ENCODE measurements around the gene OR13G1.
"Not testable (repeated sequence)": the region's sequence is repeated elsewhere in the genome, so short reads cannot be mapped to it uniquely, and the experiment has no call there.

Gene OR13G1, protein sequence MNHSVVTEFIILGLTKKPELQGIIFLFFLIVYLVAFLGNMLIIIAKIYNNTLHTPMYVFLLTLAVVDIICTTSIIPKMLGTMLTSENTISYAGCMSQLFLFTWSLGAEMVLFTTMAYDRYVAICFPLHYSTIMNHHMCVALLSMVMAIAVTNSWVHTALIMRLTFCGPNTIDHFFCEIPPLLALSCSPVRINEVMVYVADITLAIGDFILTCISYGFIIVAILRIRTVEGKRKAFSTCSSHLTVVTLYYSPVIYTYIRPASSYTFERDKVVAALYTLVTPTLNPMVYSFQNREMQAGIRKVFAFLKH

DNA sequence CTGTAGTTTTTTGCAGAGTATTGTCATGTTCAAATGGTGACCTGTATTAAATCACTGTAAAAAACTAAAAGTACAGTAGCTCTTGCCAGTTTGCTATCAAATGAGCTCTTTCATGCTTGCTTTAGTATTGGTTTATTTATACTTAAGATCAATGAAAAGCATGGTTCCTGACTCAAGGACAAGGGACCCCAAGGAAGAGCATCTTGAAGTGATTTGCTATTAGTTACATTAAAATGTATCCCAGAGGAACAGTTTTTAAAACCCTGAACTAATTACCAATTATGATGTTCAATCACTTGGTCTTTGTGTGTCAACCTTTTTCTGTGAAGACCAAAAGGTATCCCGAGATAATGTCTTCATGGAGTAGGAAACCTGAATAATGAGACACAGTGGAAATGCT is at the start of gene OR13G1:
TSS of gene OR13G1 (minus strand) at position 101 of the 400 bp plus-strand sequence. CDS start 6,698 bp downstream, outside the sequence.
- no peak within 1 kb of the TSS for H3K4me3 Mint-ChIP-seq
- H3K27ac Mint-ChIP-seq = no peak within 1 kb of the TSS
- H3K4me1 Mint-ChIP-seq = no peaks in the 10 kb centered on the region
- H3K9me3 Mint-ChIP-seq = no peaks in the 10 kb centered on the region
- H3K27me3 Mint-ChIP-seq (ENCODE audit: low read depth) = no peaks in the 10 kb centered on the region
- TF ChIP-seq, protein P1, sequence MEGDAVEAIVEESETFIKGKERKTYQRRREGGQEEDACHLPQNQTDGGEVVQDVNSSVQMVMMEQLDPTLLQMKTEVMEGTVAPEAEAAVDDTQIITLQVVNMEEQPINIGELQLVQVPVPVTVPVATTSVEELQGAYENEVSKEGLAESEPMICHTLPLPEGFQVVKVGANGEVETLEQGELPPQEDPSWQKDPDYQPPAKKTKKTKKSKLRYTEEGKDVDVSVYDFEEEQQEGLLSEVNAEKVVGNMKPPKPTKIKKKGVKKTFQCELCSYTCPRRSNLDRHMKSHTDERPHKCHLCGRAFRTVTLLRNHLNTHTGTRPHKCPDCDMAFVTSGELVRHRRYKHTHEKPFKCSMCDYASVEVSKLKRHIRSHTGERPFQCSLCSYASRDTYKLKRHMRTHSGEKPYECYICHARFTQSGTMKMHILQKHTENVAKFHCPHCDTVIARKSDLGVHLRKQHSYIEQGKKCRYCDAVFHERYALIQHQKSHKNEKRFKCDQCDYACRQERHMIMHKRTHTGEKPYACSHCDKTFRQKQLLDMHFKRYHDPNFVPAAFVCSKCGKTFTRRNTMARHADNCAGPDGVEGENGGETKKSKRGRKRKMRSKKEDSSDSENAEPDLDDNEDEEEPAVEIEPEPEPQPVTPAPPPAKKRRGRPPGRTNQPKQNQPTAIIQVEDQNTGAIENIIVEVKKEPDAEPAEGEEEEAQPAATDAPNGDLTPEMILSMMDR (IDR thresholded peaks at IDR 0.05; ENCODE audit: unreplicated experiment in 3 of 3) = no peak
- H3K36me3 Mint-ChIP-seq (ENCODE audit: low read depth) = no peaks in the 10 kb centered on the region

DNA sequence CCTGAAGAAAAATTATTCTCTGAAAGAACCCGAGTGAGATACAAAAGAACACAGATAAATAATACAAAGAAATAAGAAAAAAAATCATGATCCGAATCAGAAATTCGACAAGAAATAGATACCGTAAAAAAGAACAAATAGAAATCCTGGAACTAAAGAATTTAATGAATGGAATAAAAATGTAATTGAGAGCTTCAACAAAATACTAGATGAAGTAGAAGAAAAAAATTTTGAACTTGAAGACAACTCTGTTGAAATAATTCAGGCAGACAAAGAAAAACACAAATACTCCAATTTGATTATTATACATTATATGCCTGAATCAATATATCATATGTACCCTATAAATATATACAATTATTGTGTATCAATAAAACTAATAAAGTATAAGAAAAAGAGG is 41.7 kb upstream of the OR13G1 start:
- H3K36me3 Mint-ChIP-seq (ENCODE audit: low read depth) = no peaks in the 10 kb centered on the region

DNA sequence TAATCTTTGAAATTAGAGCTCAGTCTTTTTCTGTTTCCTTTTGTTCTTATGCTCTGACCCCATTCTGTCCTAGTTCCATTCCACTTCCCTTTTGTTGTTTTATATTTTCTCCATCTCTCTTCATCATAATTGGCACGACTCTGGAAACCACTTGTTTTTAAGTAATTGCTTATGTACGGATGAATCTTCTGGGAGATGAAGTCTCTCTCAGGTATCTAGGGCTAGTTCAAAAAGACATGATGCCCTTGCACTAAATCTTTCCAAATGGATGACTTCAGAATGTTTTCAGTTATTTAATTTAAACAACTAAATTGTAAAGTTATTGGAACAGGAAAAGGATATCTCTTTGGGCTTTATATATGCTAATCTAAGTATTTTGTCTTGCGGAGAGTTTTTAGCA is 37.0 kb upstream of the OR13G1 start, which contains the start of gene OR6F1:
TSS of gene OR6F1 (minus strand) at position 101 of the 400 bp plus-strand sequence. CDS start 3,891 bp downstream, outside the sequence.
- peaks cover 13% of the 10 kb centered on the region for H3K9me3 Mint-ChIP-seq
- H3K36me3 Mint-ChIP-seq (ENCODE audit: low read depth) = no peaks in the 10 kb centered on the region
- H3K27ac Mint-ChIP-seq = no peak within 1 kb of the TSS
- H3K27me3 Mint-ChIP-seq (ENCODE audit: low read depth) = no peaks in the 10 kb centered on the region
- TF ChIP-seq, protein P1 (IDR thresholded peaks at IDR 0.05; ENCODE audit: unreplicated experiment in 3 of 3) = no peak
- H3K4me1 Mint-ChIP-seq = no peaks in the 10 kb centered on the region
- no peak within 1 kb of the TSS for H3K4me3 Mint-ChIP-seq

More for the DNA sequence above, 41.7 kb upstream of the OR13G1 start:
- H3K27me3 Mint-ChIP-seq (ENCODE audit: low read depth) = no peaks in the 10 kb centered on the region
- no peak overlapping the region for H3K27ac Mint-ChIP-seq
- TF ChIP-seq, protein P1 (IDR thresholded peaks at IDR 0.05; ENCODE audit: unreplicated experiment in 3 of 3) = no peak
- no peaks in the 10 kb centered on the region for H3K4me1 Mint-ChIP-seq
- H3K4me3 Mint-ChIP-seq = no peak overlapping the region
- peaks cover 25% of the 10 kb centered on the region for H3K9me3 Mint-ChIP-seq

DNA sequence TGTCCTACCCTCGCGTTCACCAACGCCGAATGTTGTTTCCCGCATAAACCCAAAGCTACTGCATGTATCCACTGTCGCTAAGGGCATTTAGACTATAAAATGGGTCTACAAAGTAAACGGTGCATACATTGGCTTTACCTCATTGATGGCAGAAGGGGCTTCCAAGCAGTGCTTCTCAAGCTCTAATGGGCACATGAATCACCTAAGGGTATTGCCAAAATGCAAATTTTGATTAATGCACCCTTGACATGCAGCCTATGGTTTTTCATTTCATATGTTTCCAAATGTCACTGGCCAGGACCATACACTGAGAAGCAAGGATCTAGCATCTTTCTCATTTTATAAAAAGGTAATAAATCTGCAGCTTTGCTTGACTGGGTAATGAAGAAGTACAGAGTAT is 34.2 kb upstream of the OR13G1 start:
- H3K27ac Mint-ChIP-seq = no peak overlapping the region
- H3K4me3 Mint-ChIP-seq = no peak overlapping the region
- H3K36me3 Mint-ChIP-seq (ENCODE audit: low read depth) = no peaks in the 10 kb centered on the region
- no peaks in the 10 kb centered on the region for H3K4me1 Mint-ChIP-seq
- H3K27me3 Mint-ChIP-seq (ENCODE audit: low read depth) = no peaks in the 10 kb centered on the region
- H3K9me3 Mint-ChIP-seq = peaks cover 12% of the 10 kb centered on the region
- TF ChIP-seq, protein P1 (IDR thresholded peaks at IDR 0.05; ENCODE audit: unreplicated experiment in 3 of 3) = no peak

DNA sequence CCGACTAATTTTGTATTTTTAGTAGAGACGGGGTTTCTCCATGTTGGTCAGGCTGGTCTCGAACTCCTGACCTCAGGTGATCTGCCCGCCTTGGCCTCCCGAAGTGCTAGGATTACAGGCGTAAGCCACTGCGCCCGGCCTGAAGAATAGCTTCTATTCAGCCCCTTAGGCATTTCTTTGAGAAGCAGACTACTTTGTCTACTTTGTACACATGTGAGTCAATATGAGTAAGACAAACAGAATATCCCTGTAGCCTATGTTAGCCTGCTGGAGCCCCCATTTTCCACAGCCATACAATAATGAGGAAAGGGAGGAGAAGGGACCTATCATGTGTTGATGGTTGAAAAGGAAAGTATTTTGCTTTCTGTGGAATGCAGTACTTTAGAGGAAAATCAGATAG is 31.1 kb upstream of the OR13G1 start:
- not testable (repeated sequence) for H3K36me3 Mint-ChIP-seq (ENCODE audit: low read depth); H3K4me1 Mint-ChIP-seq; H3K27ac Mint-ChIP-seq; H3K4me3 Mint-ChIP-seq; H3K27me3 Mint-ChIP-seq (ENCODE audit: low read depth)
- H3K9me3 Mint-ChIP-seq = peaks cover 15% of the 10 kb centered on the region

DNA sequence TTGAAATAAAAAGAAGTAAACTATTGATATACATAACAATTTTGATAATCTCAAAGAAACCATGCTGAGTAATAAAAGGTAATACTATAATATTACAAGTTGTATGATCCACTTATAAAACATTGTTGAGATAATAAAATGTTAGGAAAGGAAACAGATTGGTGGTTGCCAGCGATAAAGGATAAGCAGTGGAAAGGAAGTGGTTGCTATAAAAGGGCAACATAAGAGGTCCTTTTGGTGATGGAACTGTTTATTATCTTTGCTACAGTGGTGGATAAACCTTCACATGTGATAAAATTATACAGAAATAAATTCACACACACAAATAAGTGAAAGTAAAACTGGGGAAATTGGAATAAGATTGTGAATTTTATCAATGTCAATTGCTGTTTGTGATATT is 21.8 kb upstream of the OR13G1 start:
- TF ChIP-seq, protein P1 (IDR thresholded peaks at IDR 0.05; ENCODE audit: unreplicated experiment in 3 of 3) = no peak
- no peaks in the 10 kb centered on the region for H3K4me1 Mint-ChIP-seq
- H3K36me3 Mint-ChIP-seq (ENCODE audit: low read depth) = no peaks in the 10 kb centered on the region
- H3K27ac Mint-ChIP-seq = no peak overlapping the region
- H3K4me3 Mint-ChIP-seq = no peak overlapping the region
- peaks cover 21% of the 10 kb centered on the region for H3K9me3 Mint-ChIP-seq
- H3K27me3 Mint-ChIP-seq (ENCODE audit: low read depth) = no peaks in the 10 kb centered on the region
